LNCaP clone FGC (cell line): Measurements from ENCODE around the gene GBP1.
"Not testable (repeated sequence)": the region's sequence is repeated elsewhere in the genome, so short reads cannot be mapped to it uniquely, and the experiment has no call there.

Source experiments
- DNase-seq: peaks from one replicate; pipeline ENCODE4 v3.0.0-alpha.2; 2011; ENCODE audit warnings: low read depth
- H3K4me3 ChIP-seq: 2 replicates; pipeline ENCODE4 v1.5.1; 2011; ENCODE audit warnings: mild to moderate bottlenecking, low read depth, low read length, control low read depth
- CTCF ChIP-seq: IDR thresholded peaks from 2 replicates; pipeline ENCODE4 v1.5.1; 2012; ENCODE audit warnings: mild to moderate bottlenecking; ENCODE audit not compliant: control insufficient read depth, insufficient read depth; ENCODE audit errors: extremely low read depth

GBP1 gene

GRCh38 chr1:89060091-89060490 is 4.9 kb downstream of the GBP1 start:
- no peak overlapping the region for H3K4me3 ChIP-seq
- TF ChIP-seq CTCF, result no peak
- no peak for DNase-seq

DNA sequence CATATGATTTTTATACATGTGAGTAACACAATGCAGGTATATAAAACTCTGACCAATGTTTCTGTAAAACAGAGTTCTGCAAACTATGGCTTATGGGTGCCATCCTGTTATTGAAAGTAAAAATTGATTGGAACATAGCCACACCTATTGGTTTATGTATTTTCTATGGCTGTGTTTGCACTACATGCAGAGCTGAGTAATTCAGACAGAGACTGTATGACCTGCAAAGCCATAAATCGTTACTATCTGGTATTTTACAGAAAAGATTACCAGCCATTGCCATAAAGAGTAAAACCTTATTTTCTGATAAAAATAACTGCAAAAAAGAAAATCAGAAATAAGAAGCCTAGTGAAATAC is 13.1 kb downstream of the GBP1 start:
- no peak for TF ChIP-seq CTCF
- no peak overlapping the region for H3K4me3 ChIP-seq
- no peak for DNase-seq

DNA sequence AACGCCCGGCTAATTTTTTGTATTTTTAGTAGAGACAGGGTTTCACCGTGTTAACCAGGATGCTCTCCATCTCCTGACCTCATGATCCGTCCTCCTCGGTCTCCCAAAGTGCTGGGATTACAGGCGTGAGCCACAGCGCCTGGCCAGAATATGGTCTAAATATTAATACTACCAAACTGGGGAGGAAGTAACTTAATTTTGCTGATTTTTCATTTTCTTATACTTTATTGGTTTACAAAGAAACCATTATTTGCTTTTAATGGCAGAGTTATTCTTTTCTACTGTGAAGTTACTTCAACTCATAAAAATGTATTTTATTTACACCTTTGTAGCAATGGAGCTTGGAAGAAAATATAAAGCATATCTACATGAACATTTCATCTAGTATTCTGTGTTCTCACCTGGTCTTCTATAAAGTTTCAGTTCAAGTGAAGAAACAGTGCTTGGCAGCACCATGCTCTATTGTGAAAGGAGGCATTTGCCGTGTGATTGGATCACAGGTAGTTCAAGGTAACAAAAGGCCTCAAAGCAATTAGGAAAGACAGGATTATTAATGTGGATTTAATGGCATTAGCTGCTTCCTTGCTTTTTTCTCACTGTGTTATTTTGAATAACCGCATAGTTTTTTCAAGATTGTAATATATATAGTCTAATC is 13.6 kb downstream of the GBP1 start:
- TF ChIP-seq CTCF, result no peak
- no peak overlapping the region for H3K4me3 ChIP-seq
- DNase-seq, result no peak

- no peak for DNase-seq
- no peak for TF ChIP-seq CTCF
- H3K4me3 ChIP-seq, result no peak overlapping the region
Measured at GRCh38 chr1:89050649-89051033, 14.4 kb downstream of the GBP1 start.

DNA sequence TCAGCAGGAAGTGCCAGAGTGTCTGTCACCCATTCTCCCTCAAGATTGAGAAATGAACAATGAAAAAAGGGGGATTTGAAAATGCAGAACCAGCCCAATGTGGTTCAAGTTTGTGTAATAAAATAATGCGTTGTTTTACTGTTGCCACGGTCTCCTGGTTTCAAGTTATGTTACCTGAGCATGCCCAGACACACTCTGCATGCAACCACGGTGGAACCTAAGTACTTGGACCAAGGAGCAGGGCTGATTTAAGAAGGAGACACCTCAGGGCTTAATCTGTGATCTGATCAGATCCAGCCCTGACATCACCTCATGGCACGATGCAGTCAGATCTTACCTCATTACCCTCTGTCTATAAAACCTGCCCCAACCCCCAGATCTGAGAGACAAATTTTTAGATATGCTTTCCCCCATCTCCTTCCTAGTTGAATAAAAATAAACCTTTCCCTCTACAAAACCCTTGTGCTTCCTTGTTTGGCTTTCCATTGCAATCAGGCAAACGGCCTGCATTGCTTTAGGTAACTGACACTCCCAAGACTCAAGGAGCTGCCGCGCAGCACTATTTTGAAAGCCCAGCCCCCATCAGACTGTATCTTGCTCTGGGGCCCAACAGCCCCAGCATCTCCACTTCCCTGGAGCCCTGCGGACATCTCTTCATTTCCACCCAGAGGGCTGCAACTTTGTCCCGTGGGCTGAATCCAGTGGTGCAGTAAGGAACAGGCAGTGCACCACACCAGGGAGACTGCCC is 14.9 kb downstream of the GBP1 start:
- DNase-seq, H3K4me3 ChIP-seq: not testable (repeated sequence)

- not testable (repeated sequence) for DNase-seq, H3K4me3 ChIP-seq
Measured at GRCh38 chr1:89049187-89049586, 15.8 kb downstream of the GBP1 start.

DNA sequence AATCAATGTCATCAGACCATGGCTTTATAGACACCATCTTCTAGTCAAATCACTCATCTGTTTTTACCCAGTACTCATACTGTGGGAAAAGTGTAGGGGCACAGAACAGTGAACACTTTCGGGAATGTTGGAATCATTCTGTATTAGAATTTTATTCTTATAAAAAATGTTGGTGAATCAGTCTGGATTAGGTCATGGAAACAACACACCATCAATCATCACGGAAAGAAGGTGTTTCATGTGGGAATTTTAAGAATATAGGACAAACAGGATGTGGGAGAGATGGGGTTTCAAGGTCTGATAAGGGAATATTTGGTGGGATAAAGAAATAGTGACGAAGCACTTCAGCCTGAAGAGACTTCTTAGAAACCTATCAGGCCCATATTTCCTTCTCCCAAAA is 17.3 kb downstream of the GBP1 start:
- H3K4me3 ChIP-seq, result no peak overlapping the region
- DNase-seq, result no peak
- no peak for TF ChIP-seq CTCF

- DNase-seq, H3K4me3 ChIP-seq: not testable (repeated sequence)
Measured at GRCh38 chr1:89046318-89047183, 18.5 kb downstream of the GBP1 start.
